Muscle layer of duodenum (tissue), 2 donors: ENCODE measurements around the gene FOXQ1.

Experiments
- H3K27ac ChIP-seq: one replicate; pipeline ENCODE4 v1.7.0; 2013; ENCODE audit warnings: mild to moderate bottlenecking, low read length
- H3K27me3 ChIP-seq: one replicate; pipeline ENCODE4 v1.7.0; 2013; ENCODE audit warnings: low read depth, mild to moderate bottlenecking, control low read depth, low read length
- H3K36me3 ChIP-seq, 2 donors: one replicate each; pipeline ENCODE4 v1.7.0; 2013; ENCODE audit warnings: low read length in 2 of 2, control low read depth in 1 of 2, mild to moderate bottlenecking in 1 of 2; ENCODE audit not compliant: insufficient read depth in 2 of 2, control insufficient read depth in 1 of 2
- H3K4me1 ChIP-seq, 2 donors: one replicate each; pipeline ENCODE4 v1.7.0; 2013; ENCODE audit warnings: low read length in 2 of 2, mild to moderate bottlenecking in 2 of 2, control low read depth in 1 of 2, moderate library complexity in 1 of 2; ENCODE audit not compliant: insufficient read depth in 2 of 2, control insufficient read depth in 1 of 2
- H3K4me3 ChIP-seq, 2 donors: one replicate each; pipeline ENCODE4 v1.7.0; 2013; ENCODE audit warnings: low read length in 2 of 2, low read depth in 1 of 2, mild to moderate bottlenecking in 1 of 2
- H3K9me3 ChIP-seq, 2 donors: one replicate each; pipeline ENCODE4 v1.7.0; 2013; ENCODE audit warnings: low read length in 2 of 2, control low read depth in 1 of 2, mild to moderate bottlenecking in 1 of 2; ENCODE audit not compliant: control insufficient read depth in 1 of 2
- donor health status: healthy.

Gene FOXQ1, protein sequence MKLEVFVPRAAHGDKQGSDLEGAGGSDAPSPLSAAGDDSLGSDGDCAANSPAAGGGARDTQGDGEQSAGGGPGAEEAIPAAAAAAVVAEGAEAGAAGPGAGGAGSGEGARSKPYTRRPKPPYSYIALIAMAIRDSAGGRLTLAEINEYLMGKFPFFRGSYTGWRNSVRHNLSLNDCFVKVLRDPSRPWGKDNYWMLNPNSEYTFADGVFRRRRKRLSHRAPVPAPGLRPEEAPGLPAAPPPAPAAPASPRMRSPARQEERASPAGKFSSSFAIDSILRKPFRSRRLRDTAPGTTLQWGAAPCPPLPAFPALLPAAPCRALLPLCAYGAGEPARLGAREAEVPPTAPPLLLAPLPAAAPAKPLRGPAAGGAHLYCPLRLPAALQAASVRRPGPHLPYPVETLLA

DNA sequence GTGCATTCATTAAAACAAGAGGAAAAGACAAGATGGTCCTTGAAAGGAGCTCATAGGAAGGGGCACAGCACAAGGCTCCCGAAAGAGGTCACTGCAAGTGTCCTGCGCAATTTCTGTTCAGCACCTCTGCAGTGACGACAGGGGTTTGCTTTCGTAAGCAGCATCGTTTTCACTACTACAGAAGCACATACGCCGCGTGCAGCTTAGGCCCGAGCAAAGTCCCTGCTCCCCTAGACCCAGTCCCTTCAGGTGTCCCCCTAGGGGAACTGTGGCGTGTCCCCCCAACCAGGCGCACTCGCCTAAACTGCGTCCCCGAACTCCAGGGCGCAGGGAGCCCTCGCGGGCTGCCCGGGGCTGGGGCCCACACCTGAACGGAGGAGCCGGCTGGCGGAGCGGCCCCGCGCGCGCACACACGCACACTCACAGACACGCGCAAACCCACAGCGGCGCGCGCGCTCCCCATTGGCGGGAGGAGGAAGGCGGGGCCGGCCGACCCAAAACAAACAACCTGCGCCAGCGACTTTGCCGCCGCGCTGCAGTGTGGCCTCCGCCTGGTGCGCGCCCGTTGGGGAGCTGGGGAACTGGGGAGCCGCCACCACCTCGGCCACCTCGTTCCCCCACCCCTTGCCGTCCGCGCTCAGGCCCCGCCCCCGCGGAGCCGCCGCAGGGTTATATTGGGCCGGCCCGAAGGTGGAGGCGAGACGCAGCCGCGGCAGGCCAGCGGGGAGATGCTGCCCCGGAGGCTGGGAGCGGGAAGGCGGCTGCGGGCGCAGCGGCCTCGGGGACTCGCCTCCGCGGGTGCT, at the start of gene FOXQ1:
Gene FOXQ1, plus strand, starts transcription at position 699 of the 803 bp plus-strand sequence. CDS start 607 bp downstream, outside the sequence.
- Histone ChIP-seq H3K36me3 (no peaks in the 10 kb centered on the region), H3K27ac (peak within 1 kb of the TSS; percentile 56), H3K4me3 (peak within 1 kb of the TSS; percentile 69 to 78), H3K27me3 (peaks cover 36% of the 10 kb centered on the region), H3K4me1 (peaks cover 0 to 30% of the 10 kb centered on the region in 2 donors), H3K9me3 (no peaks in the 10 kb centered on the region)

DNA sequence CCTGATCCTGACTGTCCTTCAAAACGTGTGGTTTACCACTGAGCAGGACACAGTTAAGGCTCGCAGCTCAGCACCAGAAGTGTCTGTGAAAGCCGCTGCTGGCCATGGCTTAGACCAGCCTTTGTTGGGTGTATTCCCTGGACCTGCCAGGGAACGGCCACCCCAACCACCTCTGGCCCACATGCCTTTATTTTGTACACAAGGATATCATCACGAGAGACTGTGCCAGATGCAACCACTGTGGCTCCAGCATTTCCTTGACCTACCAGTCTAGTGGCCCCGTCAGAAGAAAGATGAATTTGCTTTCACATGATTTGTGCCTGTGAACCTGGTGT, 49.2 kb upstream of the FOXQ1 start:
- Histone ChIP-seq H3K9me3 (no peaks in the 10 kb centered on the region), H3K27me3 (no peaks in the 10 kb centered on the region), H3K36me3 (no peaks in the 10 kb centered on the region), H3K4me1 (no peaks in the 10 kb centered on the region), H3K27ac (no peak overlapping the region), H3K4me3 (no peak overlapping the region)

DNA sequence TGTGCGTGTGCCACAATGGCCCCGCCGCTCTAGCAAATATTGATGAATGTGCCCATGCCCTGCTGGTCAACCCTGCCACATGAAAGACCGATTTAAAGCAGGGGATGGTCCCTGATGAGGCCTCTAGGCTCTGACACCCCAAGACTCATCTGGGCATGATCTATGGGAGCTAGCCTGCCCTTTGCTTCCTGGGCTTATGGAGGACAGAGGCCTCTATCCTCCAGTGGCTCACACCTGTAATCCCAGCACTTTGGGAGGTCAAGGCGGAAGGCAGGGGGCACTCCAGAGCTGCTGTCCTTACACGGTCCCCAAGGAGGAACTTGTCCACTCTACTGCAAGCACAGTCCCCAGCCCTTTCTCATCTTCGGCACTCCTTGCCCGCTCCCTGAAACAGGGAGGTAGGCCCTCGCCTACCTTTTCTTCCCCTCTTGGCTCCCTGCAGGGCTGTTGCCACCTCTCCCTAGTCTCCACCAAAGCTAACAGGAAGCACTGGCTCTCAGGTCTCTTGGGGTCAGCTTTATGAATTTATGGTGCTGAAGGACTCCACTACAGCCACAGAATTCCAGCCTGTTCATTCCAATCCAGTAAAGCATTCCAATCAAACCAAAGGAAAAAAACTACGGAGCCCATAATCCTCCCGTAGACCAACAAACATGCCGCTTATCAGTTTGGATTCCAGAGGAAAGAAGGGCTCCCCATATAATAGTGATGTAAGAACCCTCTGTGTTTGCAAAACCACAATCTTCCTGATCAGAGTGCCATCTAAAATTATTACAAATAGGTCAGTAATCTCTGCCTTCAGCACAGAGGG, 48.7 kb upstream of the FOXQ1 start:
- Histone ChIP-seq H3K27me3 (no peaks in the 10 kb centered on the region), H3K36me3 (no peaks in the 10 kb centered on the region)

DNA sequence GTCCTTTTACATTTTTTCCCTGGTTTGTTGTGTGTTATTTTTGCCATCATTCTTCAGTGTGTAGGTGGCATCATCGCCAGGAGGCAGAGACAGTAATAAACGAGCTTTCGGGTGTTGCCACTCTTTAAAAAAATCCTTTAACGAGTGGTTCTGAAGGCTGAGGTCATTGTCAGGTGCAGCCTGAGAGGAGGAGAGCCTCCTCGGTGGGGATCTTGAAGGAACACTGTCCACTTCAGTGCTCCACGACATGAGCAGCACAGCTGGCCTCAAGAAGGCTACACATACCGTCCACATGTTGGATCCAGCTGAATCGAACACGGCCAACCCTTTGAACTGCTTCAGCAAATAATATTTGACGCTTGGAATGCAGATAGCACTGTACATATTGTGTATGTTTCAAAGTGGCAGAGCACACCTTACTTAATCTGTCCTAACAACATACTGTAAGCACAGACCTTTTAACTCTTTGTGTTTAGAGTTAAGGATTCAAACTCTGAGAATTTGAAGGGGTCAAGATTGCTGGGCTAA, 48.0 kb upstream of the FOXQ1 start:
- Histone ChIP-seq H3K27ac (no peak overlapping the region), H3K4me3 (no peak overlapping the region), H3K36me3 (no peaks in the 10 kb centered on the region), H3K27me3 (no peaks in the 10 kb centered on the region), H3K4me1 (no peaks in the 10 kb centered on the region), H3K9me3 (no peaks in the 10 kb centered on the region)

More for the DNA sequence above, 48.7 kb upstream of the FOXQ1 start:
- Histone ChIP-seq H3K4me3 (no peak overlapping the region), H3K4me1 (no peaks in the 10 kb centered on the region), H3K27ac (no peak overlapping the region), H3K9me3 (no peaks in the 10 kb centered on the region)

DNA sequence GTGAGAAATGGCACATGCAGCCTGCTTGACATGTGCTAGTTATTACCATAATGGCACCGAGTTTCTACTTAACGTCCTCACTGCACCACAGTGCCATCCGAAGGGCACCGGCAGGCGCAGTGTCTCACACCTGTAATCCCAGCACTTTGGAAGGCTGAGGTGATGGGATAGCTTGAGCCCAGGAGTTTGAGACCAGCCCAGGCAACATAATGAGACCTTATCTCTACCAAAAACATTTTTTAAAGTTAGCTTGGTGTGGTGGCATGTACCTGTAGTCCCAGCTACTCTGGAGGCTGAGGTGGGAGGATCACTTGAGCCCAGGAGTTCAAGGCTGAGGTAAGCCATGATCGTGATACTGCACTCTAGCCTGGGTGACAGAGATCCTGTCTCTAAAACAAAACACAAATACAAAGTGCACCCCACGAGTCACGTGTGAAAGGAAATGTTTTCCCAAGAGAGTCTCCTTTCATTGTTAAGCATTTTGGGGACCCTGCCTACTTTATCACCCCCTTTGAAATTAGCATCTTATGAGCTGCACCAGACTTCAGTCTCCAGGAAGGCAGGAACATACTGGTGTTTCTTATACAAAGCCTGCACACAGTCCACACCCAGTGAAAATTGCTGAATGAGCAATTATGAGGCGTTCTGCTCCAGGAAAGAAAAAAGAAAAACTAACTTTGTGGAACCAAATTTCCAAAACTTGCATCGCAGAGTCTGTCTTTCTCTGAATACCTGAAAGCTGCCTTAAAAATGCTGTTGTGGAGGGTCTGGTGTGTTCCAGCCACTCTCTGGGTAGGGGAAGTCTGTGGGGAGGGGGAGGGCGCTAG, 47.1 kb upstream of the FOXQ1 start:
- no peak overlapping the region for H3K27ac ChIP-seq
- no peak overlapping the region for H3K4me3 ChIP-seq
- no peaks in the 10 kb centered on the region for H3K4me1 ChIP-seq
- H3K27me3 ChIP-seq: no peaks in the 10 kb centered on the region
- H3K36me3 ChIP-seq: no peaks in the 10 kb centered on the region
- no peaks in the 10 kb centered on the region for H3K9me3 ChIP-seq

DNA sequence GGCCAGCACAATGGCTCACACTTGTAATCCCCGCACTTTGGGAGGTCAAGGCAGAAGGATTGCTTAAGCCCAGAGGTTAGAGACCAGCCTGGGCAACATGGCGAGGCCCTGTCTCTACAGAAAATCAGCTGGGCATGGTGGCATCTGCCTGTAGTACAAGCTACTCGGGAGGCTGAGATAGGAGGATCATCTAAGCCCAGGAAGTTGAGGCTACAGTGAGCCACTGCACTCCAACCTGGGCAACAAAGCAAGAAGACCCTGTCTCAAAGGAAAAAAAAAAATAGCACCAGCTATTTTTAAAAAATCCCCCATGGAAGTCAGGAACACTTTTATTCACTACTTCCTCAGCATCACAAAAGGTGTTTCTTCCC, 45.2 kb upstream of the FOXQ1 start:
- Histone ChIP-seq H3K9me3 (no peaks in the 10 kb centered on the region), H3K27ac (no peak overlapping the region), H3K27me3 (no peaks in the 10 kb centered on the region), H3K36me3 (no peaks in the 10 kb centered on the region), H3K4me3 (no peak overlapping the region), H3K4me1 (no peaks in the 10 kb centered on the region)

DNA sequence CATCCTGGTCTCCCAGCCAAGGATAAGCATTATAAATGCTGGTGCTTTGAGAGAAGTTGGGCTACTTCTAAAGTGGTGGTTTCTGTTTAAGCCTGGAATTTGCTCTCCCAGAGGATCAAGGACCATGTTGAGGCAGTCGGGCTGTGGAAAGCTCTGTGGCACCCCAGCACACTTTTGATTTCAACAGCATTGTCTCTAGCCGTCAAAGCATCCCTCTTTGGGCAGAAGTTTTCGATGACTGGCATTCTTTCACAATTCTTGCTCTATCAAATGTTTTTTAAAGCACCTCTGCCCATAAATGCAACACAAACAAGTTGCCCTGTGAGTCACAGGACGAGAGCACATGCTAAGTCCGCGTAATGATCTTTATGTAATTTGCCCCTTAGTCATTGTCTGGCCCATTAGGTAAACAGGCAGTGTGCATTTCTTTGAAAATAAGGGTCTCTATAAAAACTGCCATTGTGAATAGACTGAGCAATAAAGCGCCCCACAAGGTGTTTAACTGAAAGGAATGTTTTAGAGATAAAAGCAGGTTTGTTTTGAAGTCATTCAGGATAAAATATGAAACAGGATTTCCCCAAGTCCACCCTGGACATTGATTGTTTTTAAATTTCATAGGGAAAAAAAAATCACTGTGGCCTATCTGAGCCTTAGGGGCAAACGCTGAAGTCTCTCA, 44.7 kb upstream of the FOXQ1 start:
- no peaks in the 10 kb centered on the region for H3K4me1 ChIP-seq
- no peak overlapping the region for H3K4me3 ChIP-seq
- H3K36me3 ChIP-seq: no peaks in the 10 kb centered on the region
- no peaks in the 10 kb centered on the region for H3K9me3 ChIP-seq
- no peaks in the 10 kb centered on the region for H3K27me3 ChIP-seq
- no peak overlapping the region for H3K27ac ChIP-seq

DNA sequence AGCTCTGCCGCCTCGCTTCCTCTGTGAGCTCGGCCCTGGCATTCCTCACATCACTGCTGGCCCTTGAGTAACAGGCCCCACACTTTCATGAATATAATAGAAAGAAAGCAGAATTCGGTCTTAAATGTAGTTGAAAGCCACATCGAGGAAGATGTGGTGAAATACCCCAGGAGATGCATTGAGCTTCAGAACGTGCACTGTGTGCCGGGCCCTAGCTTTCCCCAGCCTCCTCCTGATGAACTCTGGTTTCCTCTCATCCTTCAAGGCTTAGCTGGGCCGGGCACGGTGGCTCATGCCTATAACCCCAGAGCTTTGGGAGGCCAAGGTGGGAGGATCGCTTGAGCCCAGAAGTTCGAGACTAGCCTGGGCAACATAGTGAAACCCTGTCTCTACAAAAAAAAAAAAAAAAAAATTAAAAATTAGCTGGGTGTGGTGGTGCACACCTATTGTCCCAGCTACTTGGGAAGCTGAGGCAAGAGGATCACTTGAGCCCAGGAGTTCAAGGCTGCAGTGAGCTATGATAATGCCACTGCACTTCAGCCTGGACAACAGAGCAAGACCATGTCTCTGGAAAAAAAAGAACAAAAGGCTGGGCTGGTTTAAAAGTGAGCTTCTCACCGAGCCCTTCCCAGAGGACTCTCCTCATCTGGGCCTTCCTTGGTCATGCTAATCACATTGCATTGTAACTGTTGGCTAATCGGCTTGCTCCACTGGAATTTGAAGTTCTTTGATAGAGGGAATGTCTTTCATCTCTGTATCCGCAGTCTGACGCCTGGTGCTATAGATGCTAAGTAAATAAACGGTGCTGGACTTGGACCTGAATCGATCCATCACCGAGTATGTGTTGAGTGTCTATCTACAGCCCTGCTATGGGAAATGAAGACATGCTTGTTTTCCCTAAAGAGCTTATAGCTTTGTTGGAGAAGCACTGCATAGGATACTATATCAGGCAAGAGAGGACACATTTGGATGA, 43.8 kb upstream of the FOXQ1 start:
- Histone ChIP-seq H3K27ac (no peak overlapping the region), H3K27me3 (no peaks in the 10 kb centered on the region), H3K9me3 (no peaks in the 10 kb centered on the region), H3K4me1 (no peaks in the 10 kb centered on the region), H3K36me3 (no peaks in the 10 kb centered on the region), H3K4me3 (no peak overlapping the region)

DNA sequence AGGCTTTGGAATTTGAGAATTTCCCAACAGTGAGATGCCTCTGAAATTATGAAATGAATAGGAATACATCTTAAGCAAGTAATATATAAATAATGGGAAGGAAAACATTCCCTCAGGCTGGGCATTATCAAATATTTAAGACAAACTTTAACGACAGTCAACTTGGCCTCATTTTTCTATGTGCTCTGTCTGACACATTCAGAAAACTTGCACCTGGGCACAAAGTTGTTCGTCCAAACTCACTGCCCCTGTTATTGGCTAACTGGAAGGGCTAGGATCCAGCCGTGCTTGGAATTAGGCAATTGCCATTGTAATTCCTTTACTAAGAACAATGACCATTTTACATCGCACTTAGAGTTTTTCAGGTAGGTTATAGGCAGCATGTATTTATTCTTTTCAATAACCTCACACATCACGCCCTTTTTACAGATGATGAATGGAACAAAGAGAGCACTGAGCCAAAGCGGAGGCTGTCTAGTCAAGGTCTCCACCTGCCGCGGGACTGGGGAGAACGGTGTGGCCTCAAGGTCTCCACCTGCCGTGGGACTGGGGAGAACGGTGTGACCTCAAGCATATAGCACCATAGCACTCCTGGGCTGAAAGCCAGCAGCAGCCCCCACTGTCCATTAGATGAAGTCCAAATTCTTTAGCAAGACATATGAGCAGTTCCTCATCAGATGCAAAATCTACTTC, 40.7 kb upstream of the FOXQ1 start:
- Histone ChIP-seq H3K27ac (no peak overlapping the region), H3K27me3 (no peaks in the 10 kb centered on the region), H3K4me3 (no peak overlapping the region), H3K36me3 (no peaks in the 10 kb centered on the region), H3K9me3 (no peaks in the 10 kb centered on the region), H3K4me1 (no peaks in the 10 kb centered on the region)
